Measurements from ENCODE around the gene NFATC3.

Gene NFATC3

DNA sequence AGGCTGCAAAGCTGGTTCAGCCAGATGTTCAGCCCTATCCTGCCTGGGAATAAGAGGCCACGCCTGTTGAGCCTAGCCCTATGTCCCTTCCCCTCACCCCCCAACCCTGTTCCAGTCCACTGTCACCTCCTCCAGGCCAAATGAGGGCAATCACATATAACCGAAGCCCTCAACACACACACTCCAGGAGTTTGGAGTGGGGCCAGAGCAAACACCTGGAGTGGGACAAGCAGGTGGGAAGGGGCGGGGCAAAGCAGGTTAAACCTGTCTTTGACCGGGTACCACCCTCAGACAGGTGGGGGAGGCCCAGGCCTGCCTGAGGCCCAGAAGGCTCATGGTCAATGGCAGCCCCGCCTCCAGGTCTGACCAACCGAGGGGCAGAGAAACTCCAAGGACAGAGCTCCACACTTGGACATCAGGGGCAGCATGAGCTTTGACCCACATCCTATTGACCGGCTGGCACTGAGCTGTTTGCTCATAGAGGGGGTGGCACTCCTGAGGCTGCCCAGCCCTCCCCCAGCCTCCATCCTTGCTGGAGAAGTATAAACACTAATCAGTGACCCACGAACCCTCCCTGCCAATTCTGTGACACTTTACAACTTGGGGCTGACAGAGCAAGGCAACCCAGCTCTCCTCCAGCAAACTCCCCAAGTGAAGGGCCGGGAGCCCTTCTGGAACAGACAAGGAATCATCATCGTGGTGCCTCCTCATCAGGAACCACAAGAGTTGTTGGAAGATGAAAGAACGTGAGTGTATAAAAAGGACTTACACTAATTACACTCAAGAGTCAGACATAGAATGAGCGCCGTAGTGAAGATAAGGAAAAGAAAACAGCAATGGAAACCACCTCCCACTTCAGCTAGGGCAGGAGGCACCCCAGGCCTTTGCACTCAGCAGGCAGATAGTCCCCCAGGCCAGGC, 149.3 kb downstream of the NFATC3 start:
- DNase-seq = peak; percentile 83

DNA sequence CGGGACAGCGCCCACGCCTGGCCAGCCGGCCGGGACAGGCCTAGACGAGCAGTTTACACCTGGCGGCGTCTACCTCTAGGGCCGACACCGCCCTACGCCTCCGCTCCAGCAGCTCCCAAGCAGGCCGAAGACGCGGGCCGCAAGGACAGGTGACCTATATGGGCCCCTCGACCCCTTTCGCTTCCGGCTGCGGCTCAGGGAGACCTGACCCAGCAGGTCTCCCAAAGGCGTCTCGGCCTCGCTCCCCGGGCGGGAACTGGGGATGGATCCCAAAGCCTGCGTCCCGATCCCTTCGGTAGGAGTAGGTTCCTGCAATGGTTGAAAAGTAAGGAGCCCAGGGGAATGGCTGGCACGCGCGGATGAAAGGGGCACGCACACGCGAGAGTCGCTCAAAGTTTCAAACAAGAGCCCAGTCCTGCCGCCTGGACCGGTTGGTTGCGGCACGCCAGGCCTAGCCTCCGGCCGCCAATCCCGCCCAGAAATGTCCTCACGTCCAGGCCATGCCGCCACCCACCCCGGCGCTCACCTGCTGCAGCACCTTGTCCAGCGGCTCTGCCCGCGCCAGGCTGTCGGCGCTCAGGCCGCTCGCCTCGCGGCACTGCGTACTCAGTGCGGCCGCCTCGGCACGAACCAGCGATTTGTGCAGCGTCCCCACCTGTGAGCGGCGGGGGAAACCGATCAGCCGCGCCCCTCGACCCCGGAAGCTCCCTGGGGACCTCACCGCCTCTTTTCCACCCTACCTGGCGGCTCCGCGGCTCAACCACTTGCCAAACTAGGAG, 150.1 kb downstream of the NFATC3 start:
- peak; percentile 51 for DNase-seq

DNA sequence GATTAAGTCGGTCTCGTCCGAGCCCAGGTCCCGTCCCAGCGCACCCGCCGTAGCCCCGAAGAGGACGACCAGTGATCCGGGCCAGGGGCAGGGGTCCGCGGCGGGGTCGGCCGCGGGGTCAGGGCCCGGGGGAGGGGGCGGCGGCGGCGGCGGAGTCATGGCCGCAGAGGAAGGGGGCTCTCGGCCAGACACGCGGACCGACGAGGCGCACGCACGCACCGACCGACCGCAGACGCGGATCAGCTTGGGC, 150.6 kb downstream of the NFATC3 start, which contains the start of gene ESRP2:
ESRP2 (minus strand) TSS at position 241 of the 250 bp plus-strand sequence; CDS start at position 159, 82 bp downstream.
- DNase-seq = no peak

DNA sequence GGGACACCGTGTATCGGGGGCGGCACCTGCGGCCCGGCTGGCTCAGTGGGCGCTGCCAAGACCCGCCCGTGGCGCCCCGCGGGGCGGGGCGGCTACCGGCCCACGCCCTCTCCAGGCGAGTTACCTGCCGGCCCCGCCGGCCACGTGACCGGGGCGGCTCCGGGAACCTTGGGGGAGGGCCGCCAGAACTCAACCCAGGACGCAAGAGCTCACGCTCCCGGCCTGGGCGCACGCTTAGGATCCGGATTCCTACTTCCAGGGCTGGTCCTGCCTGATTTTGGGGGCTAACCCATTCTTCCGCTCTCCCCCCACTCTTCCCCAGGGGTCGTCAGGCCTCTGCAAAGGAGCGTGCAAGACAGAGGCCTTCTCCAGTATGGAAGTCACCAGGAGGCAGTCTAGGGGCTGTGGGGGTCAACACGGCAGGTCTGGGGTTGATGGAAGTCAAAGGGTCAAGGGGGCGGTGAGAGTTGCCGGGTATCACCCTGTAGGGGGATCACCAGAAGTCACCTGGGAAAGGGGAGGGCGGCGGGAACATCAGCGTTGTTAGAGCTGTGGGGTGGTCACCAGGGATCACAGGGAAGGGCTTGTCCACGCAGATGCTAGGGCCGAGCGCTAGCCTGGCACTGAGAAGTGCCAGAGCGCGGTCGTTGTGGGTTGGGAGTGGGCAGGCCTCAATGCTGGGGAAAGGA, 151.1 kb downstream of the NFATC3 start:
- DNase-seq = peak; percentile 80

DNA sequence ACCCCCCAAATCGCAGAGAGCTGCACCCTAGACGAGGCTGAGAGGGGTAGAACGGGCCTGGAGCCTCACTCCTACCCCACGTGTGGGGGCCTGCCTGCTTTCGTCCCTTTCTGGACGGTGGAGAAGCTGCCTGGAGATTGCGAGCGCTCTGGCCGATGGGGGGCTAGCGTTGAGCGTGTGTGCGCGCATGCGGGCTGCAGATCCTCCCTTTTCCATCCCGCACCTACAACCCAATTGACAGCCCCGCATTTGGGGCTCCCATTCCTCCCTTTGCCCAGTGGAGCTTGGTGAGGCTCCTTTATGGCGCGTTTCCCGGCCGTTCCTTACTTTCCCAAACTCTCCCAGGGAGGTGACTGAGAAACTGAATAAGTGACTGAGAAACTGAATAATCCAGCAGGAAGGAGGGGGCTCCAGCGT, 151.7 kb downstream of the NFATC3 start:
- no peak for DNase-seq

DNA sequence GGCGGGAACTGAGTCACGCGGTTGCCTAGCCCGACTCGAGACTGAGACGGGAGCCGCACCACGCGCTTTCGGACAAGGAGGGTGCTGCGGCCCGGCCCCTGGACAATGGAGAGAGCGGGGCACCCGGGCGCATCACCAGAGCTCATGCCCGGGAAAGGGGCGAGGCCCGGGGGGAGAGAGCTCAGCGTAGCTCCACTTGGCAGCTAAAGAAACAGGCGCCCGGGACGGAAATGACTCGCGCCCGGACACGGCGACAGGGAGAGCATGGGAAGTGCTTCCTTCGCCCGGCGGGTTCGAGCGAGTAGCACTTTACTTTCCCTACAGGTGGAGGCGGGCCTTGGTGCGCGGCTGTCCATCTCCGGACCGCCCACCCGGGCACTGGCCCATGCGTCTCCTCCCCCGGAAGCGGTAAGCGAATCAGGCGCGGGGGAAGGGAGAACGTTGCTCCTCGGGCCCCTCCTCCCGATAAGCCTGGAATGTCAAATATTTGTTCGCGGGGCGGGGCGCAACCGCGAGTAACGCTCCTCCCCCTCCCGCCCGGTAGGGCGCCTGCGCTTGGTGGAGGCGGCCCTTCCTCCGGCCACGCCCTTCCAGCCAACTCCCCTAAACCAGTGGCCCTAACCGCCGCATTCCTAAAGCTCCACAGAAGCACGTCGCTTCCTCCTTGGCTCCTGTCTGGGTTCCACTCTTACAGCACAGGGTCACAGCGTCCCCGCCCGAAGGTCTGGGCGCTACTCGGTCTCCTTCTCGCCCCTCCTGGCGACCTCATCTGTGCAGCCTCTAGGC, 152.3 kb downstream of the NFATC3 start:
- peak; percentile 95 for DNase-seq

DNA sequence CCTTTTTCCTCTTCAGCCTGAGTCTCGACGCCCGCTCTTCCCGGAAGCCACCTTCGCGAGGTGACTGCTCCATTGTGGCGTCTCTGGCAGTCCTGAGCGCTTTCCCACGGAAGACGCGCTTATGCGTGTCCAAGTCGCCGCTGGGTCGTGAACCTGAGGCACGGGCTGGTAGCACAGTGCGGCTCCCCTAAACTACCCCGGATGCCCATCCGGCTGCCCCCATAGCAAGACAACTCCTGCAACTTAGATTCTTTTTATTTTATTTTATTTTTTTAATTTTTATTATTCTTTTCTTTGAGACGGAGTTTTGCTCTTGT, 152.8 kb downstream of the NFATC3 start:
- DNase-seq = no peak

DNA sequence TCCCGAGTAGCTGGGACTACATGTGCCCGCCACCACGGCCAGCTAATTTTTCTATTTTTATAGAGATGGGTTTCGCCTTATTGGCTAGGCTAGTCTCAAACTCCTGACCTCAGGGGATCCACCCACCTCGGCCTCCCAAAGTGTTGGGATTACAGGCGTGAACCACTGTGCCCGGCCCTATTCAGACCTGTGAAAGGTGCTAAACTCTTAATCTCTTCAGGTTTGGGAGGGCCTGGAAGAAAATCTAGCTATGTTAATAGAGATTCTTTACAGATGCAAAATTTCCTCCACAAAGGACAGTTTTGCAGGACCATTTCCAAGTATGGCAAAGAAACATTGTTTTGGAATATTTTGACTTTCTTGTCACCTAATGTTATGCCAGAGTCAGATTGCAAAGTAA, 156.9 kb downstream of the NFATC3 start:
- DNase-seq = no peak

DNA sequence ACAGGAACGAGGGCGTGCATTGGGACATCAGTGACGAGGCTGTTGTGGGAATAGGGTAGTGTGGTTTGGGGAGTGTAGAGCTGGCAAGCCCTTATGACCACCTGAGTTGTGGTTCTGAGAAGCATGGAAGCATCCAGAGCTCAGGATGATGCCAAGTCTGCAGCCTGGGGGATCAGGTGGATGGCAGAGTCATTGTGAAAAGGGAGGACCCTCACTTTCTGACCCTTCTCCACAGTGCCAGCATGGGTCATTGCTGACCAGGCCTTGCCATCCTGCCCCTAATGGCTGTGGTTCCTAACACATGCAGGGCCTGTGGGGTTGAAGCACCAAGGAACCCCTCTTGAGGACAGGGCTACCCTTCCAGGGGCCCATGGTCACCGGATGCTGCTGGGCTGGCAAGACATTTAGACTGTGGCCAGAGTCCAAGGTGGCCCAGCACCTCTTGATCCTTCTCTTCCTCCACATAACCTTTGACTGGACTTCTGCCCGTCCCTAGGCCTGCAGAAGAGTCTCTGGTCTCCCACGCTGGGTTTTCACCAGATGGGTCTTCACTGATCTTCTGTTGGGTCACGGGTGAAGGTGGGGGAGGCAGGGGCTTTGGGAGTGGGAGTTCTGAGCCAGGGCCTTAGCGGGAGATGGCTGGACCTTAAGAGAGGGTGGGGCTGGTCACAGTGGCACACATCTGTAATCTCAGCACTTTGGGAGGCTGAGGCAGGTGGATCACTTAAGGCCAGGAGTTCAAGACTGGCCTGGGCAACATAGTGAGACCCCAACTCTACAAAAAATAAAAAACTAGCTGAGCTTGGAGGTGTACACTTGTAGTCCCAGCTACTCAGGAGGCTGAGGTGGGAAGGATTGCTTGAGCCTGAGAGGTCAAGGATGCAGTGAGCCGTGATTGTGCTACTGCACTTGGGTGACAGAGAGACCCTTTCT, 158.0 kb downstream of the NFATC3 start:
- DNase-seq = no peak

DNA sequence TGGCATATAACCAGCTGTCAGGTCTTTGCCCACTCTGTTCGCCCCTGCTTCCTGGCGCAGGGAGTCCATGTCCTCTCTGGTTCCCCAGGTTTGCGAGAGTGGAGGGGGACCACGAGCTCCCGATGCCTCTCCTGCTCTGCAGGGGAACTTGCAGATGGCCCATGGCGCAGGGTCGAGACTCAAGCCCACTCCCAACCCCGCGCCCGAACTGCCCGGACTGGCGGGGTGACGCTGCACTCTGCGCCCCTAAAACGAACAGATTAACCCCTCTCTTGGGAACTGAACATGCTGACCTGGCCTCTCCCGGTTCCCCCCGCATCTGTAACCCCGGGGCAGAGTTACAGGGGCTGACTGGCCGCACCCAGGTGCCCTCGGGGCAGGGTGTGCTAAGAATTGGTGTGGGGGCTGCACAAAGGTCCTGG, 159.3 kb downstream of the NFATC3 start:
- no peak for DNase-seq

DNA sequence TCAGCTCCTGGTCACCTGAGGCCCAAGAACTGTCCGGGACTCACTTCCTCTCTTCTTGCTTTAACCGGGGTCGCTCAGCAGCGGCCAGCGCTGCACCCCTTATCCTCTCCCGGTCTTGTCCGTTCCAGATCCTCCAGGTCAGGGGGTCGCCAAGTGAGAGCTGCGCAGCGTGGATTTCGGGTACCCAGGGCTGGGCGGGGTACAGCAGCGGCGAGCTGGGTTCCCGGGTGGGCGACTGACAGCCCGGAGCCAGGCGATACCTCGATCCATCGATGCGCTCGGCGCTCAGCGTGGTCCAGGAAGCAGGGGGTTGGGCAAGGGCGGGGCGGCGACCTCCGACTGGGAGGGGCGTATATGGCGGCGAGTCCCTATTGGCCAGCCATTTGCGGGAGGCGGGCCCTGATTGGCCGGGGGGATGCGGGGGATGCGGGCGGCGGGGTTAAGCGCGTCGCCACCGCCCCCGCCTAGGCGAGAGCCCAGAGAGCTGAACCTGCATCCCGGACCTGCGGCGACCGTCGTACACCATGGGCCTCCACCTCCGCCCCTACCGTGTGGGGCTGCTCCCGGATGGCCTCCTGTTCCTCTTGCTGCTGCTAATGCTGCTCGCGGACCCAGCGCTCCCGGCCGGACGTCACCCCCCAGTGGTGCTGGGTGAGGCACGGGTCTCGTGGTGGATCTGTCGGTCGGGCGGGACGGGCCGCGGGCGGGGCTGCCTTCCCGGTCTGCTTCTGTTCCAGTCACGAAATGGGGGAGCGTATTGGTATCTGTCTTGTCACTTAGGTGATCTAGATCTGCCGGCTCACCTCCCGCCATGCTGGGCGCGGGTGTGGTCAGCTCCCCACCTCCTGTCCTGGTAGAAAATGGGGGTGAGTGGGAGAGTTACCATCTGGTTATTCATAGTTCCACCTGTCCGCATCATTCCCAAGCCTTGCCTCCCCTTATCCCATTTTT, 160.0 kb downstream of the NFATC3 start, which contains the start of gene PLA2G15:
PLA2G15 (plus strand) TSS at position 471 of the 951 bp plus-strand sequence; CDS start at position 525, 54 bp downstream.
- DNase-seq = peak; percentile 84

DNA sequence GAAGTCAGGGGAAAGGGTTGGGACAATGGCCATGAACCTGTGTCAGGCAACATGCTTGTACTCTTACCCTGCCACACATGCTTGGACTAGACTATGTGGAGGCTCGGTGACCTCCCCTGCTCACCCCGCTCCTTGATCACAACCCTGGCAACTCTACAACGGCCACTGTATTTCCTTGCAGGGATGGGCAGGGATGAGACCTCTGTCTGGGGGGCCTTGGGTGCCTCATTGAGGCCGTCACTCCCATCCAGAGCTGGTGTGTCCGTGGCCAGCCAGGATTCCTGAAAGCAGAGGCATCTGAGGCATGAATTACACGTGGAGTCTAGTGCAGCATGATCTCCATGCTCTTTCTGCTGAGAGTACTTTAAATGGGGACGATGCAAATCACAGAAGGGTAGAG, 161.0 kb downstream of the NFATC3 start:
- DNase-seq = no peak

DNA sequence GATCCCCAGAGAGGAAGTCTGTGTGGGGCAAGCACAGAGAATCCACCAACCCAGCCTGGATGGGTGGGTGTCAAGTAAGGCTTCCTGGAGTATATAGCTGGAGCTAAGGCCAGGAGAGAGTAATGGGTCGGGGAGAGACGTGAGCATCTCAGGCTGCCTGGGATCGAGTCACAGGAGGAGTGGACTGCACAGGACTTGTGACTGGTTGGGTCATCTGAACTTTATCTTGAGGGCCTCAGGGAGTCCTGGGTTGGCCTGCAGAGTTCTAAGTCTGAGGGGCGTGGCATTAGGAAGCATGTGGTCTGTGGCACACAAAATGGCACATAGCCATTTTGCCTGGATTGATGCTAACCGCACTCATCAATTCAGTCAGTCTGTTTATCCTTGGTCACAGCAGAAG, 161.5 kb downstream of the NFATC3 start:
- DNase-seq = no peak

DNA sequence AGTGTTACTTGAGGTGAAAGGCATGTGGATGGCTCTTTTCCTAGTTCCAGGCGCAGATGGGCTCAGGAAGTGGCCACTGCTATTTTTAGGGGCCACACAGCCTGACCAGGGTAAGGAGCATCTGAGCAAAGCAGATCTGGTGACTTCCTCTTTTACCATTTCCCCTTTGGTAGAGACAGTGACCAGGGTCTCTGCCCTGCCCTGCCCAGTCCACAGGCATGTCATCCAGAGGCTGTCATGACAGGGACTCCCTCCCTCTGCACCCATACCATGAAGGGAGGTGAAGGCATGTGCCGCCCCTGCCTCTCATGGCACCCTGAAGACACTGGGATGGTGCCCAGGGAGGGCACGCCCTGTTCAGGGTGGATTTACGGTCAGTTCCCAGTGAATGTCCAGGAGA, 162.2 kb downstream of the NFATC3 start:
- no peak for DNase-seq

DNA sequence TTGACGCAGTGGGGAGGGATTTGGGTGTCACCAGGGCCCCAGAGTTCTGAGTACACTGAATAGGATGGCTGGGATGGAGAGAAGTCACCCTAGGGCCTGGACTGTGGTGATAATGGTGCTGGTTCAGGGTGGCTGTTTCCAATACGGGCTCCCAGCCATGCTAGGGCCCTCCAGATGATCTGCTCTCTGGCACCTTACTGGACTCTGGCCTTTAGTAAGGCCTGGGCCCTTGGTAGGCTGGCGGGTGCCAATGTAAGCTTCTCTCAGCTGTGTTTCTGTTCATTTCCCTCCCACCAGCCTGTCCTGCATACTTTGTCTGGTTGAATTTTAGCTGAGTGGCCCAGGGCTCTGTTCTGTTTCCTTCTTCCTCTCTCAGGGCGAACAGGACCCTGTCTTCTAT, 162.8 kb downstream of the NFATC3 start:
- DNase-seq = no peak

DNA sequence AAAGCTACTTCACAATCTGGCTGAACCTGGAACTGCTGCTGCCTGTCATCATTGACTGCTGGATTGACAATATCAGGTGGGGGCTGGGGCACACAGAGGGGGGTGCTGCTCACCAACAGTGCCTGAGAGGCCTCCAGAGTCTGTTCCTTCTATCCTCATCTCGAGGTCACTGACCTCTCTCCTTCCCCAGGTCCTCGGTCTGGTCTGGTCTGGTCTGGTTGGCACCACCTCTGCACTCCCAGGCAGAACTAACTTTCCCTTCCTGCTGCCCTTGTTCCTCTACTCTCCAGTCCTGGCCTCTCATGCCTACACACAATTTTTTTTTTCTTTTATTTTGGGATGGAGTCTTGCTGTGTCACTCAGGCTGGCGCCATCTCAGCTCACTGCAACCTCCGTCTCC, 164.2 kb downstream of the NFATC3 start:
- no peak for DNase-seq

DNA sequence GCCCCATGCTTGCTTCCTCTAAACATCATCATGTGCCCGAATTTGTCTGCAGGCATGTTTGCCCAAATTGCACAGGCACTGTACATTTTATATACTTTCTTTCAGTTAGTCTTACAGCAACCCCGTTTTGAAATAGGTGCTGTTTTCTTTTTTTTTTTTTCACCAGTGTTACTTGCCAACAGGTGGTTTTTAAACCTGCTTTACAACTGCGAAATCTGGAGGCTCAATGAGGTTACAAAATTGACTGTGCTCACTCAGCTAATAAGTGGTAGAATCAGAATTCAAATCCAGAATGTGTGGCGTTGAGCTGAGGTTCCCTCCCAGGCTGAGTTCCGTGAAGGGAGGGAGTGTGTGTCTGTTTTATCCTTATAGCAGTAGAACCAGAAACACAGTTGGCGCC, 165.8 kb downstream of the NFATC3 start:
- DNase-seq = no peak

DNA sequence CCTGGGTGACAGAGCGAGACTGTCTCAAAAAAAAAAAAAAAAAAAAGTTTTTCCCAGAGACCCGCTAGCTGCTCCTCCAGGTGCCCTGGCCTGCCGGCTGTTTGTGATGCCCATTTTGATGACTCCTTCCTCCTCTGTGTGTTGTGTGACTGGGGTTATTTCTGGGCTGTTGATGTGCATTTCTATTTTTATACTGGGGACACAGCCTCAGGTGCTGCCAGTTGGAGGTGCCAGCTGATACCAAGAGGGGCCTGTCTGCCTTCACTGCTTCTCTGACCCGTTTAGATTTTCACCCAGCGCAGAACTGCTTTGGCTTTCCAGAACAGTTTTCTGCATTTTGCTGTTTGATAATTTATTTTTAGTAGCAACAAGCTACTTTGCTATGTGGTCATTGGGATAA, 166.7 kb downstream of the NFATC3 start:
- no peak for DNase-seq

DNA sequence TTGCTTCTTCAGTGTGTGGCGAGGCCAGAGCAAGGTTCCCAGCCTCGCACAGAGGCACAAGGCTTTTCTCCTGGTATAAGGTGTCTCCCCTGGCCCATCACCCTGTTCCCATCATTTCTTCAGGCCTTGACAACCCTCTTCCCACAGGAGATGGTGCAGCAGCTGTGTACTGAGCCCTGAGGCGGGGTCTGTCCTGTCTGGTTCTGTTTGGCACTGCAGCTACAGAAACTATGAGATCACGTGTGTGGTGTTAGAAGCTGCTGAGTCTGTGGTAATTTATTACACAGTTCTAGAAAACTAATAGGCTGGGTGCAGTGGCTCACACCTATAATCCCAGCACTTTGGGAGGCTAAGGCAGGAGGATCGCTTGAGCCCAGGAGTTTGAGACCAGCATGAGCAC, 167.2 kb downstream of the NFATC3 start:
- DNase-seq = no peak

DNA sequence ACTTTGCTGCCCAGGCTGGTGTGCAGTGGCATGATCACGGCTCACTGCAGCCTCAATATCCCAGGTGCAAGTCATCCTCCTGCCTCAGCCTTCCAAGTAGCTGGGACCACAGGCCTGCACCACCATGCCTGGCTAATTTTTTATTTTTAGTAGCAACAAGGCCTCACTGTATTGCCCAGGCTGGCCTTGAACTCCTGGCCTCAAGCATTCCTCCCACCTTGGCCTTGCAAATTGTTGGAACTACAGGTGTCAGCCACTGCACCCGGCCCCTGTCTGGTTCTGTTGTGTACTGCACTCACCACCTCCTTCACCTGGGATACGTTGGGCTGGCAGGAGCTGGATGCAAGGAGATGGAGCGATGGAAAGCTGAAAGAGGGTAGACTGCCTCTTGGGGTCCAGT, 168.6 kb downstream of the NFATC3 start:
- no peak for DNase-seq

DNA sequence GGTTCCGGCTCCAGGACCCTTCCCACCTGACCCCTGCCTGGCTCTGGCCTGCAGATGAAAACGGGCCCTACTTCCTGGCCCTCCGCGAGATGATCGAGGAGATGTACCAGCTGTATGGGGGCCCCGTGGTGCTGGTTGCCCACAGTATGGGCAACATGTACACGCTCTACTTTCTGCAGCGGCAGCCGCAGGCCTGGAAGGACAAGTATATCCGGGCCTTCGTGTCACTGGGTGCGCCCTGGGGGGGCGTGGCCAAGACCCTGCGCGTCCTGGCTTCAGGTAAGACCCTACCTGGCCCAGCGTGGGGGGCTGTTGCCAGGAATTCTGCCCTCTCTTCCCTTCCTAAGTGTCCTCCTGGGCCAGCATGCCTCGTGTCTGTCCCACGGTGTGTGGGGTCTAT, 170.5 kb downstream of the NFATC3 start:
- DNase-seq = no peak
